DMS 273 treated with DMSO at 0.1 percent for 48 hours (cell line): ENCODE data around the gene ITFG1.
"Not testable (repeated sequence)": the region's sequence is repeated elsewhere in the genome, so short reads cannot be mapped to it uniquely, and the experiment has no call there.

Source experiments
- DNase-seq: peaks from one replicate; lab custom pipeline; 2025; lab: John Stamatoyannopoulos, UW

ITFG1 gene

DNA sequence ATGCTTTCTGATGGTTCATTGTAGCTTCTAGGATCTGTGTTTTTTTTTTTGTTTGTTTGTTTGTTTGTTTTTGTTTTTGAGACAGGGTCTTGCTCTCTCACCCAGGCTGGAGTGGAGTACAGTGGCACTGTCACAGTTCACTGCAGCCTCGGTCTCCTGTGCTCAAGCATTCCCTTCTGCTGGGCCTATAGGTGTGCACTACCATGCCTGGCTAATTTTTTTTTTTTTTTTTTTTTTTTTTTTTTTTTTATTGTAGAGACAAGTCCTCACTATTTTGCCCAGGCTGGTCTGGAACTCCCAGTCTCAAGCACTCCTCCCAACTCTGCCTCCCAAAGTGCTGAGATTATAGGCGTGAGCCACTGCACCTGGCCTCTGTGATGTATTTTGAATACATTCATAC lies 12.1 kb upstream of the ITFG1 start:
- not testable (repeated sequence) for DNase-seq

- no peak for DNase-seq
Observed at GRCh38 chr16:47470810-47471209, 9.9 kb upstream of the ITFG1 start.

- DNase-seq: no peak
Observed at GRCh38 chr16:47470211-47470610, 9.3 kb upstream of the ITFG1 start.

DNA sequence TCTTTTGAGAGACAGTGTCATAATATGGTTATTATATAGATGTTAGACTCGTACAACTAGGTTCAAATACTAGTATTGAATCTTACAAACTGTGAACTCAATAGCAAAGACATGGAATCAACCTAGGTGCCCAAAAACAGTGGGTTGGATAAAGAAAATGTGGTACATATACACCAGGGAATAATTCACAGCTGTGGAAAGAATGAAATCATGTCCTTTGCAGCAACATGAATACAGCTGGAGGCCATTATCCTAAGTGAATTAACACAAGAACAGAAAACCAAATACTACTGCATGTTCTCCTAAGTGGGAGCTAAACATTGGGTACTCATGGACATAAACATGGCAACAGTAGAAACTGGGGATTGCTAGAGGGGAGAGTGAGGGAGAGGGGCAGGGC lies 8.4 kb upstream of the ITFG1 start:
- DNase-seq: no peak

DNA sequence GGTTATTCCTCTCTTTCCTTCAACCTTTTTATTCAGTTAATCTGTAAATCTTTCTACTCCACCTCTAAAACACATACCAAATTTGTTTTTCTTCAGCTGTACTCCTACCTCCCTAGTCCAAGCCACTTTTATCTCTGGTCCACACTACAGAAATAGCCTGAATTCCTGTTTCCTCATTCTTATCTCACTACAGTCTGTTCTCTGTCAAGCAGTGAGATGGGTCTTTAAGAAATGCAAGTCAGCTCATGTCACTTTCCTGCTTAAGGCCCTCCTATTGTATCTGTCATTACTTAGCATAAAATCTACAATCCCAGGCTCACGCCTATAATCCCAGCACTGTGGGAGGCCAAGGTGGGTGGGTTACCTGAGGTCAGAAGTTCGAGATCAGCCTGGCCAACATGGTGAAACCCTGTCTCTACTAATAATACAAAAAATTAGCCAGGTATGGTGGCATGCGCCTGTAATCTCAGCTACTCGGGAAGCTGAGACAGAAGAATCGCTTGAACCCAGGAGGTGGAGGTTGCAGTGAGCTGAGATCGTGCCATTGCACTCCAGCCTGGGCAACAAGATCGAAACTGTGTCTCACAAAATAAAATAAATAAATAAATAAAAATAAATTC lies 7.3 kb upstream of the ITFG1 start:
- DNase-seq: not testable (repeated sequence)

GRCh38 chr16:47467501-47467900 lies 6.6 kb upstream of the ITFG1 start:
- DNase-seq: no peak

GRCh38 chr16:47465919-47466630 lies 5.2 kb upstream of the ITFG1 start:
- no peak for DNase-seq

GRCh38 chr16:47463771-47464624 lies 3.1 kb upstream of the ITFG1 start:
- no peak for DNase-seq

- peak; percentile 1 for DNase-seq
Observed at GRCh38 chr16:47461598-47462266, 869 bp upstream of the ITFG1 start.

DNA sequence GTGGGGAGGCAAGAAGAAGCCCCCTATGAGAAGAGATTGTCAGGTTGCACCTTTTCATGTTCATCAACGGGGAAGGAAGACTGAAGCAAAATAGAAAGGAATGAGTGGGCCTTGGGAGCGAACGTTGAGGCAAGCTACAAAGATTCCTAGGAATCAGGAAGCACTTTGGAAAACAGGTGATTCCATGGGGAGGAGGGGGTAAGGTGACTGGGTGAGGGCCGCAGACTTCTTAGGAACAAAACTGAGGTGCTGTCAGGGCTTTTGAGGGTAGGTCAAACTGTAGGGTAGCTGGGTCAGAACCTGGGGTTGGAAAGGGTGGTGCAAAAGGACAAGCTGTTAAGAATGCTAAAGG lies 528 bp downstream of the ITFG1 start:
- no peak for DNase-seq

- no peak for DNase-seq
Observed at GRCh38 chr16:47459603-47460002, 1.3 kb downstream of the ITFG1 start.

- no peak for DNase-seq
Observed at GRCh38 chr16:47458331-47458730, 2.5 kb downstream of the ITFG1 start.

- no peak for DNase-seq
Observed at GRCh38 chr16:47449788-47450187, 11.1 kb downstream of the ITFG1 start.

DNA sequence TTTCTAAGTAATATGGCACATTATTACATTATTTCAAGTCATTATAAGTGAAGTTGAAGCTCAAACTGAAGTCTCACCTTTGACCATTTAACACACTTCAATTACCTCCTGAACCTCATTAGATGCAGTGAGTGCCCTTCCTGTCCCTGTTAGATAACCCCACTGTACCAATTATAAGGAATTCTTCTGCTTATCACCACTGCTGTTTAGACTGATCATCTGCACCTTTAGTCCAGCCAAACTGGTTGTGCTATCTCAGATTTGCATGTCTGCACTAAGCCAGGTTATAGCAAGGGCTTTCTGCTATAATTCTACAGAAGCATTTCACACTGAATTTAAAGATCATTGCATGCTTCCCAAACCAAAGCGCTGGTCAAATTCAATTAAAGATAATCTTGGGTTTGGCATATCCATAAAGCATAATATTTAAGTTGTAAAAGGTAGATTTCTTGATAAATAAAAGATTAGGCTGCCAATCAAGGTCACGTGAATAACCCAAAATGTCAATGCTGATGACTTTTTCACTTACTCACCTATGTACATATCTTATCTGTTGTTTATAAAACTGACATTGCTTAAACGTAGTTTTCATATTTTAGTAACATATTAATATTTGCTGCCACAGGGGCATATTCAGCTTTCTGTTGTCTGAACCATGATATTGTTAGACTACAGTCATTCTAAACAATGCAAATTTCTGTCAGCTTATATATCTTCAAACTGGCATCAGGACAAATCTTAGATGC lies 11.9 kb downstream of the ITFG1 start:
- no peak for DNase-seq

DNA sequence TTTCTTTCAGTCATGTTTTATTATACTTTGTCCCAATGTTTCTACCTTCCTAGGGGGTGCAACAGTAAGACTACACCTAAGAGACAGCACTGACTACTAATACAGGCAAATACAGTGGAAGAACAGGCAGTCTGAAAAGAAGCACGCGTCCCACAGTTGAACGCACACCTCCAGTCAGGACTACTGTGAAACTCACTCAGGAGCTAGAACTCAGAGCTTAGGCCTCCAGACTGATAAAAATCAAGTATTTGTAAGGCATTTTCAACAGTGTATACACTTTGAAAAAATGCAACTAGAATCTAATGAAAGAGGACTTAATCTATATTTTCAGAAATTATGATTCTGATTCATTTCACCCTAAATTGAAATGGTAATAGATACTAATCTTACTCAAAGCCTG lies 14.4 kb downstream of the ITFG1 start:
- no peak for DNase-seq

DNA sequence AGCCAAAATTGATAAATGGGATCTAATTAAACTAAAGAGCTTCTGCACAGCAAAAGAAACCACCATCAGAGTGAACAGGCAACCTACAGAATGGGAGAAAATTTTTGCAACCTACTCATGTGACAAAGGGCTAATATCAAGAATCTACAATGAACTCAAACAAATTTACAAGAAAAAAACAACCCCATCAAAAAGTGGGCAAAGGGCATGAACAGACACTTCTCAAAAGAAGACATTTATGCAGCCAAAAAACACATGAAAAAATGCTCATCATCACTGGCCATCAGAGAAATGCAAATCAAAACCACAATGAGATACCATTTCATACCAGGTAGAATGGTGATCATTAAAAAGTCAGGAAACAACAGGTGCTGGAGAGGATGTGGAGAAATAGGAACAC lies 18.0 kb downstream of the ITFG1 start:
- DNase-seq: not testable (repeated sequence)

- not testable (repeated sequence) for DNase-seq
Observed at GRCh38 chr16:47440066-47440465, 20.8 kb downstream of the ITFG1 start.

DNA sequence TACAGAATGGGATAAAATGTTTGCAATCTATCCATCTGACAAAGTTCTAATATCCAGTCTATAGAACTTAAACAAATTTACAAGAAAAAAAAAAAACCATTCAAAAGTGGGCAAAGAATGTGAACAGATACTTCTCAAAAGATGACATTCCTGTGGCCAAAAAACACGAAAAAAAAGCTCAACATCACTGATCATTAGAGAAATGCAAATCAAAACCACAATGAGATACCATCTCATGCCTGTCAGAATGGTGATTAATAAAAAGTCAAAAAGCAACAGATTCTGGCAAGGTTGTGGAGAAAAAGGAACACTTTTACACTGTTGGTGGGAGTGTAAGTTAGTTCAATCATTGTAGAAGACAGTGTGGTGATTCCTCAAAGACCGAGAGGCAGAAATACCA lies 26.6 kb downstream of the ITFG1 start:
- DNase-seq: not testable (repeated sequence)

GRCh38 chr16:47431960-47432359 lies 28.9 kb downstream of the ITFG1 start:
- DNase-seq: no peak

- DNase-seq: no peak
Observed at GRCh38 chr16:47426806-47427205, 34.1 kb downstream of the ITFG1 start.

DNA sequence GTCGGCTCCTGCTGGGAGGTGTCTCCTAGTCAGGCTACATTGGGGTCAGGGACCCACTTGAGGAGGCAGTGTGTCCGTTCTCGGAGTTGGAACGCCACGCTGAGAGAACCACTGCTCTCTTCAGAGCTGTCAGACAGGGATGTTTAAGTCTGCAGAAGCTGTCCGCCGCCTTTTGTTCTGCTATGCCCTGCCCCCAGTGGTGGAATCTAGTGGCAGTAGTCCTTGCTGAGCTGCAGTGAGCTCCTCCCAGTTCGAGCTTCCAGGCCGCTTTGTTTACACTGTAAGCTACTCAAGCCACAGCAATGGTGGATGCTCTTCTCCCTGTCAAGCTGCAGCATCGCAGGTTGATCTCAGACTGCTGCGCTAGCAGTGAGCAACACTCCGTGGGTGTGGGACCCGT lies 36.0 kb downstream of the ITFG1 start:
- DNase-seq: no peak

GRCh38 chr16:47416869-47417268 lies 44.0 kb downstream of the ITFG1 start:
- no peak for DNase-seq
